Cardiac ventricle fibroblast (primary cell): ENCODE results near the gene FER. TPM values are rescaled to one million over a fixed set of nuclear protein-coding genes. Genes with fewer than 3 reads are reported as not detected.

Experiments used
- total RNA-seq: library from RNA; depleted of rRNA; stranded (reverse); fragments of >200 nt; gene quantifications from 2 replicates; pipeline ENCODE4 v1.2.3, GENCODE V29; 2015

The FER gene
- total RNA-seq, result 10.0 and 12.5 TPM in 2 replicates

DNA sequence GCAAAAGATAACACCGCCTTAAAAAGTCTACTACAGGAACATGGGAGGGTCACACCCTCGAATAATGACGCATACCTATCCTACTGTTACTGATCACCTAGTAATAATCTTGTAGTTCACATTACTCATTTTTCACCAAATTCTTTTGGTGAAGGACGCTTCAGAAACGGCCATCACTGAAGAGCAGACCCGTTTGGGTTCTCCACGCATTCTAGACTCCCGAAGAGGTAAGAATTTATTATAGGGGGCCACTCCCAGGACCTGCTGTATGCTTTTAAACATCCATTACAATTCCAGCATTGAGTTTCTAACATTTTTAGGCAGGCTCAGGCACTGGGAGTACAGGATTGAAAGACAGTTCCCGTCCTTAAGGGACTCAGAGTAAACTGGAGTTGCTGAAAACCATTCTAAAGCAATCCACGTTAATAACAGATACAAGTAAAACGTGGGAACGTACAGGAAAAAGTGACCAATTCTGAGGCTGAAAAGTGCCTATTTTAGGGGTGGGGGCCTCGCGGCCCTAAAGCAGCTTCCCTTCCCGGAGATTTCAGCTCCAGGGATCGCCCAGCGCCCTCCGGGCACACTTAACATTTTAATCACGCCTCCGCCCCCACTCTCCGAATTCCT, at the start of gene FER:
Gene FER, plus strand, starts transcription at position 124 of the 627 bp plus-strand sequence. CDS start 50,286 bp downstream, outside the sequence.

